Type B pancreatic cell (in vitro differentiated cells): ENCODE data around the gene ERO1B. TPM values are rescaled to one million over a fixed set of nuclear protein-coding genes. Genes with fewer than 3 reads are reported as not detected.
"Not testable (repeated sequence)": the region's sequence is repeated elsewhere in the genome, so short reads cannot be mapped to it uniquely, and the experiment has no call there.

ENCODE experiments used
- DNase-seq: peaks from one replicate; pipeline ENCODE4 v3.0.0; 2021; ENCODE audit warnings: mixed read lengths; ENCODE audit not compliant: unreplicated experiment; ENCODE audit errors: extremely low spot score
- H3K27ac Mint-ChIP-seq: 2 replicates; pipeline ENCODE4 v1.8.0; 2021; ENCODE audit warnings: mild to moderate bottlenecking, mixed read lengths
- H3K27me3 Mint-ChIP-seq: 2 replicates; pipeline ENCODE4 v1.8.0; 2021; ENCODE audit warnings: mixed read lengths
- H3K36me3 Mint-ChIP-seq: 2 replicates; pipeline ENCODE4 v1.8.0; 2021; ENCODE audit warnings: mixed read lengths
- H3K4me1 Mint-ChIP-seq: one replicate; pipeline ENCODE4 v1.8.0; 2021; ENCODE audit warnings: mixed read lengths; ENCODE audit not compliant: unreplicated experiment
- H3K4me3 Mint-ChIP-seq: 2 replicates; pipeline ENCODE4 v1.8.0; 2021; ENCODE audit warnings: mild to moderate bottlenecking, mixed read lengths
- H3K9me3 Mint-ChIP-seq: 2 replicates; pipeline ENCODE4 v1.8.0; 2021; ENCODE audit warnings: mixed read lengths
- long read RNA-seq: library from polyadenylated mRNA; unstranded; transcript quantifications from one replicate; pipeline ENCODE4 v2.0.0, GENCODE V29; 2020
- total RNA-seq: library from RNA; stranded (reverse); gene quantifications from 2 replicates; pipeline ENCODE4 v1.2.1, GENCODE V29; 2021; ENCODE audit warnings: low replicate concordance
- TF ChIP-seq, protein P1 (sequence below): fragments of 200-600 bp; sonication (generic); conservative IDR thresholded peaks from 2 replicates; pipeline ENCODE4 v1.5.0; 2021; ENCODE audit warnings: antibody characterized with exemption, mild to moderate bottlenecking

ERO1B gene, protein sequence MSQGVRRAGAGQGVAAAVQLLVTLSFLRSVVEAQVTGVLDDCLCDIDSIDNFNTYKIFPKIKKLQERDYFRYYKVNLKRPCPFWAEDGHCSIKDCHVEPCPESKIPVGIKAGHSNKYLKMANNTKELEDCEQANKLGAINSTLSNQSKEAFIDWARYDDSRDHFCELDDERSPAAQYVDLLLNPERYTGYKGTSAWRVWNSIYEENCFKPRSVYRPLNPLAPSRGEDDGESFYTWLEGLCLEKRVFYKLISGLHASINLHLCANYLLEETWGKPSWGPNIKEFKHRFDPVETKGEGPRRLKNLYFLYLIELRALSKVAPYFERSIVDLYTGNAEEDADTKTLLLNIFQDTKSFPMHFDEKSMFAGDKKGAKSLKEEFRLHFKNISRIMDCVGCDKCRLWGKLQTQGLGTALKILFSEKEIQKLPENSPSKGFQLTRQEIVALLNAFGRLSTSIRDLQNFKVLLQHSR
- 33.0 and 43.5 TPM in 2 replicates for total RNA-seq
- long read RNA-seq, partial matches to known transcripts, result 3 of 15 reads
- long read RNA-seq, other reads (novel, unspliced or antisense), result 12 of 15 reads

DNA sequence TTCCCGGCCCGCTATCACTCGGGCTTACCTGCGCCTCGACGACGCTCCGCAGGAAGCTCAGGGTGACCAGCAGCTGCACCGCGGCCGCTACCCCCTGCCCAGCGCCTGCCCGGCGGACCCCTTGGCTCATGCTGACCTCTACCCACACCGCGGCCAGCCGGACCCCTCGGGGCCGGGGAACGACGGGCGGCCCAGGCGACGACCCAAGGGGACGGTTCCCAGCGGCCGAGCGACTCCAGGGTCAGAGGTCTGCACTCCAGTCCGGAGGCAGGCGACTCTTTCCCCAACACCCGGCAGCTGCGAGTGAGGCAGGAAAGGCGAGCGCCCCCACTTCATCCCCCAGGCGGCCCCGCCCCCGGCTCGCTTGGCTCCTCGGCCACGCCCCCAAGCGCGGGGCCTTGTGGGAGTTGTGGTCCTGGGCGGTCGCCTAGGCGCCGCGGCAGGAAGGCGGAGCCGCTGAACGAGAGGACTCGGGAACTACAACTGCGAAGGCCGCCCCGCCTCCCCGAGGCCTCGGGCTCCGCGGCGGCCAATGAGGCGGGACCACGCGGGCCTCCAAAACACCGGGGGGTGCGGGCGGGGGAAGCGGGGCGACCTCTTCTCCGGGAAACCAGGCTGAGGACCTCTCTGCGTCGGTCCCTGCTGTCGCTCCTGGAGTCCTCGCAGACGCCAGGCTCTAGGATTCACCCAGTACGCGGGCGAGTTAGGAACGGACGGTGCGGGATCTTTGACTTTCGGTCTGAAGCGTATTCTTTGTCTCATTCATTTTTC, at the start of gene ERO1B:
ERO1B (minus strand) TSS at position 305 of the 771 bp plus-strand sequence; CDS start at position 130, 175 bp downstream.
- H3K36me3 Mint-ChIP-seq, result peaks cover 3% of the 10 kb centered on the region
- DNase-seq, result peak; percentile 98
- peaks cover 10% of the 10 kb centered on the region for H3K4me1 Mint-ChIP-seq
- peaks cover 22% of the 10 kb centered on the region for H3K27me3 Mint-ChIP-seq
- no peaks in the 10 kb centered on the region for H3K9me3 Mint-ChIP-seq
- H3K27ac Mint-ChIP-seq, result peak within 1 kb of the TSS; percentile 80
- H3K4me3 Mint-ChIP-seq, result peak within 1 kb of the TSS; percentile 84
- TF ChIP-seq, protein P1, sequence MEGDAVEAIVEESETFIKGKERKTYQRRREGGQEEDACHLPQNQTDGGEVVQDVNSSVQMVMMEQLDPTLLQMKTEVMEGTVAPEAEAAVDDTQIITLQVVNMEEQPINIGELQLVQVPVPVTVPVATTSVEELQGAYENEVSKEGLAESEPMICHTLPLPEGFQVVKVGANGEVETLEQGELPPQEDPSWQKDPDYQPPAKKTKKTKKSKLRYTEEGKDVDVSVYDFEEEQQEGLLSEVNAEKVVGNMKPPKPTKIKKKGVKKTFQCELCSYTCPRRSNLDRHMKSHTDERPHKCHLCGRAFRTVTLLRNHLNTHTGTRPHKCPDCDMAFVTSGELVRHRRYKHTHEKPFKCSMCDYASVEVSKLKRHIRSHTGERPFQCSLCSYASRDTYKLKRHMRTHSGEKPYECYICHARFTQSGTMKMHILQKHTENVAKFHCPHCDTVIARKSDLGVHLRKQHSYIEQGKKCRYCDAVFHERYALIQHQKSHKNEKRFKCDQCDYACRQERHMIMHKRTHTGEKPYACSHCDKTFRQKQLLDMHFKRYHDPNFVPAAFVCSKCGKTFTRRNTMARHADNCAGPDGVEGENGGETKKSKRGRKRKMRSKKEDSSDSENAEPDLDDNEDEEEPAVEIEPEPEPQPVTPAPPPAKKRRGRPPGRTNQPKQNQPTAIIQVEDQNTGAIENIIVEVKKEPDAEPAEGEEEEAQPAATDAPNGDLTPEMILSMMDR, result no peak

DNA sequence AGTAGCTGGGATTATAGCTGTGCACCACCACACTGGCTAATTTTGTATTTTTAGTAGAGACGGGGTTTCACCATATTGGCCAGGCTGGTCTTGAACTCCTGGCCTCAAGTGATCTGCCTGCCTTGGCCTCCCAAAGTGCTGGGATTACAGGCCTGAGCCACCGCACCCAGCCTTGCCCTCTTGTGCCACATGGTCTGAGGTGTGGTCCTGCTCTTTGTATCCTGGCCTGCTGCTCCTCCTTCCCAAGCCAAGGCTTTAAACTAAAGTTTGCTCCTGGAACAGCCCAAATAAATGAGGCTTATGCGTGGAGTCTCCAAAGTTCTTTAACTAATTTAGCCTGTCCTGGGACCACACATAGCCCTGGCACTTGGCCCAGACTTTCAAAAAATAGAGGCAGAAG, 49.7 kb upstream of the ERO1B start:
- not testable (repeated sequence) for H3K4me3 Mint-ChIP-seq, DNase-seq, H3K9me3 Mint-ChIP-seq, H3K27ac Mint-ChIP-seq, H3K4me1 Mint-ChIP-seq, H3K27me3 Mint-ChIP-seq, H3K36me3 Mint-ChIP-seq

DNA sequence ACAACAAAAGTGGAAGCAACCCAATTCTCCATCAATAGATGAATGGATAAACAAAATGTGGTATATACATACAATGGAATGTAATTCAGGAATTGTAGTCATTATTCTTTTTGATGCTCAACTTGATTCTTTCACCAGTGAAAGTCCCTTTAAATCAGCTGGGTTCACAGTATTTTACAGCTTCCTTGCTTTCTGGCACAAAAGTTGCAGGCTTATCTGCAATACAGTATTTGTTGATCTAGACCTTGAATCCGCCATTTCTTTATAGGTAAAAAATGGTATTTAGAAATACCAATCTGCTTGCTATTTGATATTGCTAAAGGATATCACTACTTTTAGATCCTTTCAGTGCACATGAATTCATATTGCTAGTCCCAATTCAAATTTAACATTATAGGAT, 44.7 kb upstream of the ERO1B start:
- no peak for DNase-seq

DNA sequence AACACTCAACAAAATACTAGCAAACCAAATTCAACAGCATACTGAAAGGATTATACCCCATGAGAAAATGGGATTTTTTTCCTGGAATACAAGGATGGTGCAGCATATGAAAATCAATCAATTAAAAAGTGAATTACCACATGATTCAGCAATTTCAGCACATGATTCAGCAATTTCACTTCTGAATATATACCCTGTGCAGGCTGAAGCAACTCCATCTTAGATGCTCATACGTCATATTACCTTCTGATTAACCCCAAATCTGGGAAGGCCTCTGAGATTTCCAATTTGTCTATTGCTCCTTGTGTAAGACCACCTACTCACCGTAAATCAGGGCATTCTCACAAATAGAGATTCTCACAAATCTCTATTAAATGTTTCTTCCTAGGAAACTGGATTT, 43.8 kb upstream of the ERO1B start:
- no peak for DNase-seq
- H3K27ac Mint-ChIP-seq, result no peak overlapping the region
- H3K27me3 Mint-ChIP-seq, result no peaks in the 10 kb centered on the region

More for the DNA sequence above, 44.7 kb upstream of the ERO1B start:
- Mint-ChIP-seq H3K9me3 (peaks cover 7% of the 10 kb centered on the region), H3K27me3 (no peaks in the 10 kb centered on the region), H3K27ac (no peak overlapping the region), H3K4me3 (no peak overlapping the region), H3K36me3 (peaks cover 4% of the 10 kb centered on the region), H3K4me1 (no peaks in the 10 kb centered on the region)
- TF ChIP-seq, protein P1, result no peak

DNA sequence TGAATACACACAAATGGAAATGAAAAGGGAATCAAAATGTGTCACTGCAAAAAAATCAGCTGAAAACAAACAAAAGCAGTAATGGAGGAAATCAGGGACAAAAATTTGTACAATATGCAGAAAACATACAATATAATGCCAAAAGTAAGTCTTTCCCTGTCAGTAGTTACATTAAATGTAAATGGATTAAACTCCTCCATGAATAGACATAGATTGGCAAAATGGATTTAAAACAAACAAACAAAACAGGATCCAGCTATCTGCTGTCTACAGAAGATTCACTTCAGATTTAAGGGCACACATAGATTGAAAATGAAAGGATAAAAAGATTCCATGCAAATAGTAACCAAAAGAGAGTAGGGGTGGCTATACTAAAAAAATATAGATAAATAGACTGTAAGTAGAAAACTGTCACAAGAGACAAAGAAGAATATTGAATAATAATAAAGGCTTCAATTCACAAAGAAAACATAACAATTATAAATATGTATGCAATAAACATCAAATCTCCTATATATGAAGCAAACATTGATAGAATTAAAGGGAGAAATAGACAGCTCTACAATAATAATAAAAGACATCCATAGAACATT, 42.2 kb upstream of the ERO1B start:
- TF ChIP-seq, protein P1, result no peak
- Mint-ChIP-seq H3K4me1 (no peaks in the 10 kb centered on the region), H3K36me3 (peaks cover 4% of the 10 kb centered on the region), H3K27ac (no peak overlapping the region), H3K4me3 (no peak overlapping the region), H3K9me3 (peaks cover 7% of the 10 kb centered on the region), H3K27me3 (no peaks in the 10 kb centered on the region)
- no peak for DNase-seq

More for the DNA sequence above, 43.8 kb upstream of the ERO1B start:
- H3K36me3 Mint-ChIP-seq, result peaks cover 4% of the 10 kb centered on the region
- no peaks in the 10 kb centered on the region for H3K4me1 Mint-ChIP-seq
- H3K4me3 Mint-ChIP-seq, result no peak overlapping the region
- H3K9me3 Mint-ChIP-seq, result peaks cover 7% of the 10 kb centered on the region
- TF ChIP-seq, protein P1, result no peak
